H9 (cell line): Measurements from ENCODE around the gene PTPRN2. TPM values are rescaled to one million over a fixed set of nuclear protein-coding genes. Genes with fewer than 3 reads are reported as not detected.

ENCODE experiments used
- DNase-seq: peaks from one replicate; pipeline ENCODE4 v3.0.0-alpha.2; 2017
- H2AFZ ChIP-seq: one replicate; pipeline ENCODE4 v1.6.1; 2013; ENCODE audit warnings: mild to moderate bottlenecking, low read length, control low read depth, moderate library complexity
- H2AK5ac ChIP-seq: 2 replicates; pipeline ENCODE4 v1.6.1; 2013; ENCODE audit warnings: low read length, control low read depth, mixed read lengths; ENCODE audit not compliant: insufficient read length
- H2BK120ac ChIP-seq: one replicate; pipeline ENCODE4 v1.6.1; 2013; ENCODE audit warnings: low read depth, mild to moderate bottlenecking, low read length, control low read depth, inconsistent platforms; ENCODE audit not compliant: poor library complexity, severe bottlenecking
- H2BK12ac ChIP-seq: 2 replicates; pipeline ENCODE4 v1.6.1; 2013; ENCODE audit warnings: low read length, control low read depth, mixed read lengths, low read depth; ENCODE audit not compliant: insufficient read length
- H2BK15ac ChIP-seq: 2 replicates; pipeline ENCODE4 v1.6.1; 2013; ENCODE audit warnings: low read depth, low read length, control low read depth
- H2BK20ac ChIP-seq: one replicate; pipeline ENCODE4 v1.6.1; 2013; ENCODE audit warnings: low read depth, mild to moderate bottlenecking, low read length, control low read depth, inconsistent platforms; ENCODE audit not compliant: poor library complexity, severe bottlenecking
- H2BK5ac ChIP-seq: 2 replicates; pipeline ENCODE4 v1.6.1; 2013; ENCODE audit warnings: low read length, control low read depth, mixed read lengths; ENCODE audit not compliant: insufficient read length
- H3K14ac ChIP-seq: 2 replicates; pipeline ENCODE4 v1.6.1; 2013; ENCODE audit warnings: low read length, control low read depth; ENCODE audit not compliant: insufficient read depth
- H3K18ac ChIP-seq: 2 replicates; pipeline ENCODE4 v1.6.1; 2013; ENCODE audit warnings: low read depth, mild to moderate bottlenecking, mixed read lengths, low read length, control low read depth; ENCODE audit not compliant: insufficient read length
- H3K23ac ChIP-seq: 2 replicates; pipeline ENCODE4 v1.6.1; 2013; ENCODE audit warnings: low read length, control low read depth, mixed read lengths, low read depth; ENCODE audit not compliant: insufficient read length
- H3K23me2 ChIP-seq: 2 replicates; pipeline ENCODE4 v1.6.1; 2013; ENCODE audit warnings: low read depth, mild to moderate bottlenecking, mixed read lengths, low read length, control low read depth; ENCODE audit not compliant: insufficient read length, poor library complexity, severe bottlenecking
- H3K27ac ChIP-seq: 2 replicates; pipeline ENCODE4 v1.5.1; 2013; ENCODE audit warnings: low read length, control low read depth, mixed read lengths, low read depth; ENCODE audit not compliant: insufficient read length
- H3K27me3 ChIP-seq: 2 replicates; pipeline ENCODE4 v1.6.1; 2013; ENCODE audit warnings: low read length, control low read depth, inconsistent platforms; ENCODE audit not compliant: insufficient read depth
- H3K4ac ChIP-seq: 2 replicates; pipeline ENCODE4 v1.6.1; 2013; ENCODE audit warnings: low read depth, mild to moderate bottlenecking, control low read depth, inconsistent platforms, low read length, moderate library complexity
- H3K4me1 ChIP-seq: 2 replicates; pipeline ENCODE4 v1.6.1; 2013; ENCODE audit warnings: low read length, control low read depth, inconsistent platforms; ENCODE audit not compliant: insufficient read depth
- H3K4me2 ChIP-seq: 2 replicates; pipeline ENCODE4 v1.6.1; 2013; ENCODE audit warnings: low read length, control low read depth, mixed read lengths; ENCODE audit not compliant: insufficient read length, insufficient read depth
- H3K56ac ChIP-seq: 2 replicates; pipeline ENCODE4 v1.6.1; 2013; ENCODE audit warnings: low read depth, mild to moderate bottlenecking, mixed read lengths, low read length, control low read depth; ENCODE audit not compliant: insufficient read length
- H3K79me1 ChIP-seq: 2 replicates; pipeline ENCODE4 v1.6.1; 2013; ENCODE audit warnings: low read depth, mild to moderate bottlenecking, moderate library complexity, low read length, control low read depth, inconsistent platforms; ENCODE audit not compliant: insufficient read depth, poor library complexity, severe bottlenecking
- H3K79me2 ChIP-seq: 2 replicates; pipeline ENCODE4 v1.6.1; 2013; ENCODE audit warnings: low read length, control low read depth, inconsistent platforms; ENCODE audit not compliant: insufficient read depth
- H3K9ac ChIP-seq: 2 replicates; pipeline ENCODE4 v1.6.1; 2013; ENCODE audit warnings: low read length, control low read depth, mixed read lengths; ENCODE audit not compliant: insufficient read length; ENCODE audit errors: extremely low read depth
- H3K9me3 ChIP-seq: one replicate; pipeline ENCODE4 v1.6.1; 2013; ENCODE audit warnings: low read depth, low read length, inconsistent platforms; ENCODE audit not compliant: control insufficient read depth
- H3T11ph ChIP-seq: one replicate; pipeline ENCODE4 v1.6.1; 2013; ENCODE audit warnings: mild to moderate bottlenecking, low read length, control low read depth, inconsistent platforms
- H4K20me1 ChIP-seq: one replicate; pipeline ENCODE4 v1.6.1; 2013; ENCODE audit not compliant: control insufficient read depth, insufficient read length, insufficient read depth
- H4K5ac ChIP-seq: 2 replicates; pipeline ENCODE4 v1.6.1; 2013; ENCODE audit warnings: low read depth, mild to moderate bottlenecking, mixed read lengths, low read length, control low read depth; ENCODE audit not compliant: insufficient read length
- H4K8ac ChIP-seq: replicated peaks from 2 replicates; pipeline ENCODE4 v1.6.1; 2013; ENCODE audit warnings: low read length, control low read depth, mixed read lengths, low read depth; ENCODE audit not compliant: insufficient read length
- H4K91ac ChIP-seq: 2 replicates; pipeline ENCODE4 v1.6.1; 2013; ENCODE audit warnings: low read depth, mild to moderate bottlenecking, moderate library complexity, mixed read lengths, low read length, control low read depth; ENCODE audit not compliant: insufficient read length
- H3K27ac Mint-ChIP-seq, 3 experiments: 2 replicates in 2 of 3; 3 replicates in 1 of 3; pipeline ENCODE4 v1.8.0; 2020 to 2021; ENCODE audit warnings: mixed read lengths in 3 of 3, mild to moderate bottlenecking in 1 of 3, moderate library complexity in 1 of 3
- H3K27me3 Mint-ChIP-seq: 2 replicates; pipeline ENCODE4 v1.8.0; 2021; ENCODE audit warnings: low read depth, mild to moderate bottlenecking, moderate library complexity, mixed read lengths
- H3K36me3 Mint-ChIP-seq, 3 experiments: 2 replicates in 2 of 3; 3 replicates in 1 of 3; pipeline ENCODE4 v1.8.0; 2020 to 2021; ENCODE audit warnings: low read depth in 3 of 3, mixed read lengths in 3 of 3; ENCODE audit not compliant: insufficient read depth in 1 of 3
- H3K4me1 Mint-ChIP-seq, 2 experiments: 2 replicates each; pipeline ENCODE4 v1.8.0; 2020; ENCODE audit warnings: mixed read lengths in 2 of 2
- H3K4me3 Mint-ChIP-seq, 2 experiments: 2 replicates in 1 of 2; 3 replicates in 1 of 2; pipeline ENCODE4 v1.8.0; 2020 to 2021; ENCODE audit warnings: mild to moderate bottlenecking in 2 of 2, mixed read lengths in 2 of 2, moderate library complexity in 1 of 2
- H3K9me3 Mint-ChIP-seq, 2 experiments: 2 replicates in 1 of 2; 3 replicates in 1 of 2; pipeline ENCODE4 v1.8.0; 2020; ENCODE audit warnings: mild to moderate bottlenecking in 2 of 2, mixed read lengths in 2 of 2, moderate library complexity in 1 of 2
- CTCF ChIP-seq: fragments of 200-600 bp; sonication (generic); conservative IDR thresholded peaks from 3 replicates; pipeline ENCODE4 v1.8.0; 2021; ENCODE audit warnings: antibody characterized with exemption, mild to moderate bottlenecking
- WGBS: extraction: QIAGEN DNeasy Blood & Tissue Kit; methylation state at CpG from one replicate; pipeline ENCODE4 v1.1.7; 2013; ENCODE audit warnings: missing lambda C conversion rate, low lambda C conversion rate, mixed read lengths; ENCODE audit not compliant: insufficient read length; ENCODE audit errors: extremely low coverage; 5-methylcytosine and 5-hydroxymethylcytosine counted together
- total RNA-seq: library from RNA; stranded (reverse); gene quantifications from 2 replicates; pipeline ENCODE4 v1.2.1, GENCODE V29; 2021

The PTPRN2 gene
- total RNA-seq, 1 experiment from 2014 or later: 5.2 TPM

- H3K27ac ChIP-seq: no peak overlapping the region
- H2BK12ac ChIP-seq: no peak overlapping the region
- no peaks in the 10 kb centered on the region for H3K27me3 ChIP-seq
- H3K9ac ChIP-seq: no peak overlapping the region
- no peak overlapping the region for H4K8ac ChIP-seq
- H4K91ac ChIP-seq: no peak overlapping the region
- H3K79me2 ChIP-seq: no peaks in the 10 kb centered on the region
- no peak for DNase-seq
- WGBS: no CpG with 5 or more reads among the region's 26 CpGs
- H4K5ac ChIP-seq: no peak overlapping the region
- H2BK15ac ChIP-seq: no peak overlapping the region
- H3K9me3 ChIP-seq: no peaks in the 10 kb centered on the region
- no peak overlapping the region for H3K4ac ChIP-seq
- H3K79me1 ChIP-seq: no peaks in the 10 kb centered on the region
- no peak overlapping the region for H2AFZ ChIP-seq
- H2BK120ac ChIP-seq: no peak overlapping the region
- H3K27me3 Mint-ChIP-seq: peaks cover 91% of the 10 kb centered on the region
- no peaks in the 10 kb centered on the region for H3K4me1 ChIP-seq
- H2AK5ac ChIP-seq: no peak overlapping the region
- no peak overlapping the region for H3K14ac ChIP-seq
- H3T11ph ChIP-seq: no peak overlapping the region
- H3K9me3 Mint-ChIP-seq: no peaks in the 10 kb centered on the region
- H3K23me2 ChIP-seq: no peaks in the 10 kb centered on the region
- TF ChIP-seq CTCF: no peak
- no peak overlapping the region for H3K18ac ChIP-seq
- H3K4me3 Mint-ChIP-seq: no peak overlapping the region
- H3K4me2 ChIP-seq: no peak overlapping the region
- no peak overlapping the region for H2BK20ac ChIP-seq
- H3K36me3 Mint-ChIP-seq: no peaks in the 10 kb centered on the region; a peak in 1 of 7 replicates
- no peaks in the 10 kb centered on the region for H4K20me1 ChIP-seq
- H3K27ac Mint-ChIP-seq: no peak overlapping the region
- no peak overlapping the region for H3K23ac ChIP-seq
- no peak overlapping the region for H2BK5ac ChIP-seq
- H3K4me1 Mint-ChIP-seq: no peaks in the 10 kb centered on the region
- H3K56ac ChIP-seq: no peak overlapping the region
These were observed 969.4 kb downstream of the PTPRN2 start for GRCh38 chr7:157618091-157618726.
